ENCODE results near the gene EPC2.

- TF ChIP-seq CTCF (IDR thresholded peaks at IDR 0.05; ENCODE audit: low read depth, low read length) (peak; percentile 6), MYC (IDR thresholded peaks at IDR 0.05; ENCODE audit: low read depth, low read length) (no peak)
These were observed 185.1 kb downstream of the EPC2 start for GRCh38 chr2:148829618-148830017.
